ENCODE data around the gene PRKG1. TPM values are rescaled to one million over a fixed set of nuclear protein-coding genes. Genes with fewer than 3 reads are reported as not detected.

Gene PRKG1
- total and polyA plus RNA-seq, 2 of the 8 experiments (the other 6 are each of a cell fraction or from before 2014, with no cell fraction given): 4.2 to 15.2 TPM

GRCh38 chr10:51057925-51058324 is 16.4 kb upstream of the PRKG1 start:
- 78% methylated on average over 4 of the region's 4 CpGs; no CpG with 5 or more reads in 1 of the 2 experiments for WGBS, 2 experiments (ENCODE audit: extremely low coverage in 1 of 2, insufficient coverage in 1 of 2, insufficient read length in 1 of 2, insufficient replicate concordance in 2 of 2, low coverage in 1 of 2, low lambda C conversion rate in 2 of 2, missing lambda C conversion rate in 1 of 2)
- CTCF ChIA-PET (ENCODE audit: partially characterized antibody): no interaction called here
- Histone ChIP-seq H4K8ac (ENCODE audit: extremely low read depth, insufficient read depth, low read length) (no peak overlapping the region), H3K27ac (ENCODE audit: low read depth, low read length) (no peak overlapping the region), H2BK20ac (ENCODE audit: low read length) (no peak overlapping the region), H3K79me2 (ENCODE audit: control insufficient read depth in 1 of 2, insufficient read depth in 2 of 2, low read length in 2 of 2) (no peaks in the 10 kb centered on the region), H2BK12ac (ENCODE audit: low read depth, low read length) (no peak overlapping the region), H3K4me1 (replicated peaks in 1 of 4; ENCODE audit: control insufficient read depth in 3 of 4, insufficient read depth in 4 of 4, low read length in 3 of 4) (no peaks in the 10 kb centered on the region), H3K4ac (replicated peaks; ENCODE audit: insufficient read length, low read depth, low read length) (no peak overlapping the region), H4K91ac (replicated peaks; ENCODE audit: insufficient read length, low read length) (no peak overlapping the region), H3K14ac (ENCODE audit: insufficient read length) (no peak overlapping the region), H3K4me3 (ENCODE audit: extremely low read depth in 1 of 4, insufficient read depth in 2 of 4, low read depth in 3 of 4, low read length in 4 of 4) (no peak overlapping the region), H2BK15ac (ENCODE audit: low read length) (no peak overlapping the region), H2BK120ac (replicated peaks; ENCODE audit: low read depth, low read length) (no peak overlapping the region), H3K79me1 (ENCODE audit: low read depth, low read length) (no peaks in the 10 kb centered on the region), H3K9me3 (ENCODE audit: insufficient read depth in 2 of 2, low read depth in 1 of 2, low read length in 1 of 2) (peaks cover 0 to 5% of the 10 kb centered on the region in 2 experiments; a peak in 2 of 4 replicates), H2AFZ (ENCODE audit: low read length) (no peak overlapping the region), H3K18ac (ENCODE audit: extremely low read depth, low read length) (no peak overlapping the region), H2AK5ac (ENCODE audit: low read depth, low read length) (no peak overlapping the region), H3K36me3 (ENCODE audit: control insufficient read depth in 2 of 4, insufficient read depth in 4 of 4, low read length in 3 of 4) (no peaks in the 10 kb centered on the region), H4K20me1 (replicated peaks in 1 of 2; ENCODE audit: control insufficient read depth in 1 of 2, insufficient read depth in 2 of 2, low read length in 2 of 2) (no peaks in the 10 kb centered on the region), H2BK5ac (ENCODE audit: low read depth, low read length) (no peak overlapping the region), H3K4me2 (ENCODE audit: insufficient read depth in 1 of 2, low read depth in 2 of 2, low read length in 2 of 2) (no peak overlapping the region), H3K23me2 (ENCODE audit: low read depth, low read length) (no peaks in the 10 kb centered on the region), H3K9ac (replicated peaks in 1 of 4; ENCODE audit: extremely low read depth in 1 of 4, low read depth in 3 of 4, low read length in 3 of 4) (no peak overlapping the region), H3K27me3 (replicated peaks in 1 of 4; ENCODE audit: control insufficient read depth in 3 of 4, extremely low read depth in 1 of 4, insufficient read depth in 3 of 4, low read length in 3 of 4) (no peaks in the 10 kb centered on the region), H3K23ac (ENCODE audit: insufficient read length) (no peak overlapping the region), H4K5ac (ENCODE audit: insufficient read length, low read depth, low read length) (no peak overlapping the region), H3K56ac (replicated peaks; ENCODE audit: insufficient read length, low read depth, low read length) (no peak overlapping the region)
- FAIRE-seq: no peak
- DNase-seq (ENCODE audit: low read depth in 1 of 2, low spot score in 2 of 2): no peak
- POLR2A ChIA-PET (ENCODE audit: partially characterized antibody): no interaction called here
- TF ChIP-seq TCF12 (IDR thresholded peaks at IDR 0.05; ENCODE audit: low read depth, low read length) (no peak), USF2 (IDR thresholded peaks at IDR 0.05; ENCODE audit: low read length) (no peak), NRF1 (IDR thresholded peaks at IDR 0.05; ENCODE audit: low read depth, low read length) (no peak), FOSL1 (IDR thresholded peaks at IDR 0.05; ENCODE audit: insufficient read depth, low read depth, low read length) (no peak), JUN (IDR thresholded peaks at IDR 0.05; ENCODE audit: low read depth, low read length) (no peak), SP1 (IDR thresholded peaks at IDR 0.05; ENCODE audit: low read depth, low read length) (no peak), CBX8 (IDR thresholded peaks at IDR 0.05; ENCODE audit: borderline replicate concordance, low read depth, low read length) (no peak), CHD1 (IDR thresholded peaks at IDR 0.05; ENCODE audit: low read depth, low read length) (no peak), NANOG (IDR thresholded peaks at IDR 0.05; ENCODE audit: insufficient read depth, low read depth, low read length, poor library complexity, severe bottlenecking) (no peak), SP4 (IDR thresholded peaks at IDR 0.05; ENCODE audit: low read length) (no peak), YY1 (IDR thresholded peaks at IDR 0.05; ENCODE audit: low read depth, low read length) (no peak)
- TF ChIP-seq, protein P1, sequence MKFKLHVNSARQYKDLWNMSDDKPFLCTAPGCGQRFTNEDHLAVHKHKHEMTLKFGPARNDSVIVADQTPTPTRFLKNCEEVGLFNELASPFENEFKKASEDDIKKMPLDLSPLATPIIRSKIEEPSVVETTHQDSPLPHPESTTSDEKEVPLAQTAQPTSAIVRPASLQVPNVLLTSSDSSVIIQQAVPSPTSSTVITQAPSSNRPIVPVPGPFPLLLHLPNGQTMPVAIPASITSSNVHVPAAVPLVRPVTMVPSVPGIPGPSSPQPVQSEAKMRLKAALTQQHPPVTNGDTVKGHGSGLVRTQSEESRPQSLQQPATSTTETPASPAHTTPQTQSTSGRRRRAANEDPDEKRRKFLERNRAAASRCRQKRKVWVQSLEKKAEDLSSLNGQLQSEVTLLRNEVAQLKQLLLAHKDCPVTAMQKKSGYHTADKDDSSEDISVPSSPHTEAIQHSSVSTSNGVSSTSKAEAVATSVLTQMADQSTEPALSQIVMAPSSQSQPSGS (IDR thresholded peaks at IDR 0.05; ENCODE audit: low read length): no peak
- TF ChIP-seq, protein P2, sequence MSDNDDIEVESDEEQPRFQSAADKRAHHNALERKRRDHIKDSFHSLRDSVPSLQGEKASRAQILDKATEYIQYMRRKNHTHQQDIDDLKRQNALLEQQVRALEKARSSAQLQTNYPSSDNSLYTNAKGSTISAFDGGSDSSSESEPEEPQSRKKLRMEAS (IDR thresholded peaks at IDR 0.05): no peak

All from H1 (cell line).